Measurements from ENCODE around the gene H3-3A. TPM values are rescaled to one million over a fixed set of nuclear protein-coding genes. Genes with fewer than 3 reads are reported as not detected.

H3-3A gene
- total RNA-seq, 4 donors from 2014 or later: 202 to 340 (median 291) TPM

DNA sequence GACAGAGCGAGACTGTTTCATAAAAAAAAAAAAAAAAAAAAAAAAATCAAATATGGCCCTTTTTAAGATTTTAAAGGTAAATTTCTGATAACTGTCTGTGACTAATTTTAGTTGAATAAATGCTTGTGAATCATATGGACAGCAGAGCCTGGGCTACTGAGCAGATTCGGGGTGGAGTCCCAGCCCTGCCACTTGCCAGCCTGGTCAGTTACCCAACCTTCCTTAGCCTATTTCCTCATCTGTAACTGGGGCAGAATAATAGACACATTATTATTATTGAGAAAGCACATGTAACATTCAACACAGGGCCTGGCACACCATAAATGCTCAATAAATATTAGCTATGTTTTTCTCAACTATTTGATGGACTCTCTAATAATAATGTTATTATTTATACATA, 11.2 kb upstream of the H3-3A start:
- Histone ChIP-seq H3K9me3 (no peaks in the 10 kb centered on the region), H3K4me3 (no peak overlapping the region), H3K4me1 (peaks cover 0 to 11% (median 0%) of the 10 kb centered on the region in 4 donors), H3K36me3 (peaks cover 0 to 4% (median 0%) of the 10 kb centered on the region in 3 donors), H3K27me3 (no peaks in the 10 kb centered on the region), H3K27ac (no peak overlapping the region)
- DNase-seq: no peak
- no peak for TF ChIP-seq POLR2A (IDR thresholded peaks at IDR 0.05)
- TF ChIP-seq, protein P1, sequence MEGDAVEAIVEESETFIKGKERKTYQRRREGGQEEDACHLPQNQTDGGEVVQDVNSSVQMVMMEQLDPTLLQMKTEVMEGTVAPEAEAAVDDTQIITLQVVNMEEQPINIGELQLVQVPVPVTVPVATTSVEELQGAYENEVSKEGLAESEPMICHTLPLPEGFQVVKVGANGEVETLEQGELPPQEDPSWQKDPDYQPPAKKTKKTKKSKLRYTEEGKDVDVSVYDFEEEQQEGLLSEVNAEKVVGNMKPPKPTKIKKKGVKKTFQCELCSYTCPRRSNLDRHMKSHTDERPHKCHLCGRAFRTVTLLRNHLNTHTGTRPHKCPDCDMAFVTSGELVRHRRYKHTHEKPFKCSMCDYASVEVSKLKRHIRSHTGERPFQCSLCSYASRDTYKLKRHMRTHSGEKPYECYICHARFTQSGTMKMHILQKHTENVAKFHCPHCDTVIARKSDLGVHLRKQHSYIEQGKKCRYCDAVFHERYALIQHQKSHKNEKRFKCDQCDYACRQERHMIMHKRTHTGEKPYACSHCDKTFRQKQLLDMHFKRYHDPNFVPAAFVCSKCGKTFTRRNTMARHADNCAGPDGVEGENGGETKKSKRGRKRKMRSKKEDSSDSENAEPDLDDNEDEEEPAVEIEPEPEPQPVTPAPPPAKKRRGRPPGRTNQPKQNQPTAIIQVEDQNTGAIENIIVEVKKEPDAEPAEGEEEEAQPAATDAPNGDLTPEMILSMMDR (IDR thresholded peaks at IDR 0.05): no peak

GRCh38 chr1:226052061-226052460, 10.5 kb upstream of the H3-3A start:
- Histone ChIP-seq H3K27ac (no peak overlapping the region), H3K4me3 (no peak overlapping the region), H3K36me3 (peaks cover 0 to 4% (median 0%) of the 10 kb centered on the region in 3 donors), H3K4me1 (peaks cover 0 to 4% (median 0%) of the 10 kb centered on the region in 4 donors), H3K27me3 (no peaks in the 10 kb centered on the region), H3K9me3 (no peaks in the 10 kb centered on the region)
- no peak for DNase-seq
- TF ChIP-seq, protein P1 (IDR thresholded peaks at IDR 0.05): no peak
- no peak for TF ChIP-seq POLR2A (IDR thresholded peaks at IDR 0.05)

DNA sequence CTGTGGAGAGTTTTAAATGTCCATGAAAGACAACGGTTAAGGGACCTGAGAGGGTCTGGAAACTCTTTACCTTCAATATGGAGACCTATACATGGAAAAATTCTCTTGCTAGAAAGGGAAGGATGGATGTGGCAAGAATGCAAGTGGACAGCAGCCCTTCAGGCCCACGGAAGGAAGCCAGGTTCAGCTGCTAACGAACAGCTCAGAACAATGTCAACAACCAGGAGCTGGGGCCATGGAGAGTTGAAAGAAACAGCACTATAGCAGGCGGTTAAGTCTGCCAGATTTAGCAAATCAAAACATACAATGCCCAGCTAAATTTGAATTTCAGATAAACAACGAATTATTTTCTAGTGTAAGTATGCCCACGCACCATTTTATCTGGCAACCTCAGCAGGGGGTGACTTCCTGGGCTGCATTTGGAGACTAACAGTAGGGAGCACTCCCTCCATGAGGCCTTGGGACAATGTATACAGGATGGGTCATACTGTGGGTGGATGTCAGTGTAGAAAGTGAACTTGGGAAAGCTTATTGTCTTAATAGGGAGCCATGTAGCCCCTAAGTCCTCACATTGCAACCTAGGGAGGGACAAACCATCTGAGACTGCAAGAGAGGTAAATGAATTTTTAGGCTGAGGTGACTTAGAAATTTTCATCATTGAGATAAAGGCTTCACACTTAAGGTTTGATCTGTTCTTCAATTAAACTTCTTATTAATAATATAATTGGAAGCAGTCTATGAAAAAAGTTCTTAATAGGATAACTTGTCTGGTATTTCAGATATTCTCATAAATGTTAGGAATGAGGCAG, 7.8 kb upstream of the H3-3A start:
- H3K27me3 ChIP-seq: no peaks in the 10 kb centered on the region
- no peak for DNase-seq
- H3K9me3 ChIP-seq: no peaks in the 10 kb centered on the region
- H3K4me3 ChIP-seq: no peak overlapping the region
- TF ChIP-seq POLR2A (IDR thresholded peaks at IDR 0.05): no peak
- no peaks in the 10 kb centered on the region for H3K4me1 ChIP-seq
- peaks cover 0 to 4% (median 0%) of the 10 kb centered on the region in 3 donors for H3K36me3 ChIP-seq
- H3K27ac ChIP-seq: no peak overlapping the region

- Histone ChIP-seq H3K27me3 (no peaks in the 10 kb centered on the region), H3K9me3 (no peaks in the 10 kb centered on the region), H3K4me3 (no peak overlapping the region), H3K4me1 (peaks cover 0 to 11% (median 0%) of the 10 kb centered on the region in 4 donors), H3K36me3 (peaks cover 0 to 4% (median 0%) of the 10 kb centered on the region in 3 donors), H3K27ac (no peak overlapping the region)
- TF ChIP-seq, protein P1 (IDR thresholded peaks at IDR 0.05): no peak
- no peak for TF ChIP-seq POLR2A (IDR thresholded peaks at IDR 0.05)
- DNase-seq: no peak
Measured at GRCh38 chr1:226059709-226060108, 2.8 kb upstream of the H3-3A start.

DNA sequence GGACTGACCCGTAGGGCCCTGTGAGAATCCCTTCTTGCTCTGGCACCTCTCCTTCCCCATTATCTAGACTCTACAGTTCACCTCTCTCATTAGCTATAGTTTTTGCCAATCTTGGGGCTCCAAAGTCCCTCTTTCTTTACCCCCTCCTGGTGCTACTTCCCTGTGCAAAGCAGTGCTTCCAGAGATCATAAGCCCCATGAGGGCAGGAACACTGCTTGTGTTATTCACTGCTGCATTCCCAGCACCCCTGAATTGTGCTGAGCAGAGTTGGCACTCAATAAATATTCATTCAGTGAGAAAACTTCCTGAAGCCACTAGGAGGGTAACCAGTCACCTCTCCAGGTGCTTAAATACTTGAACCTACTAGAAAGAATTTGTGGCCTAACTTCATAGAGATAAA, 2.1 kb upstream of the H3-3A start:
- Histone ChIP-seq H3K4me1 (peaks cover 0 to 17% (median 3%) of the 10 kb centered on the region in 4 donors), H3K4me3 (no peak overlapping the region), H3K27ac (no peak overlapping the region), H3K36me3 (peaks cover 0 to 4% (median 0%) of the 10 kb centered on the region in 3 donors), H3K27me3 (no peaks in the 10 kb centered on the region), H3K9me3 (no peaks in the 10 kb centered on the region)
- DNase-seq: no peak
- TF ChIP-seq POLR2A (IDR thresholded peaks at IDR 0.05): no peak
- TF ChIP-seq, protein P1 (IDR thresholded peaks at IDR 0.05): no peak

DNA sequence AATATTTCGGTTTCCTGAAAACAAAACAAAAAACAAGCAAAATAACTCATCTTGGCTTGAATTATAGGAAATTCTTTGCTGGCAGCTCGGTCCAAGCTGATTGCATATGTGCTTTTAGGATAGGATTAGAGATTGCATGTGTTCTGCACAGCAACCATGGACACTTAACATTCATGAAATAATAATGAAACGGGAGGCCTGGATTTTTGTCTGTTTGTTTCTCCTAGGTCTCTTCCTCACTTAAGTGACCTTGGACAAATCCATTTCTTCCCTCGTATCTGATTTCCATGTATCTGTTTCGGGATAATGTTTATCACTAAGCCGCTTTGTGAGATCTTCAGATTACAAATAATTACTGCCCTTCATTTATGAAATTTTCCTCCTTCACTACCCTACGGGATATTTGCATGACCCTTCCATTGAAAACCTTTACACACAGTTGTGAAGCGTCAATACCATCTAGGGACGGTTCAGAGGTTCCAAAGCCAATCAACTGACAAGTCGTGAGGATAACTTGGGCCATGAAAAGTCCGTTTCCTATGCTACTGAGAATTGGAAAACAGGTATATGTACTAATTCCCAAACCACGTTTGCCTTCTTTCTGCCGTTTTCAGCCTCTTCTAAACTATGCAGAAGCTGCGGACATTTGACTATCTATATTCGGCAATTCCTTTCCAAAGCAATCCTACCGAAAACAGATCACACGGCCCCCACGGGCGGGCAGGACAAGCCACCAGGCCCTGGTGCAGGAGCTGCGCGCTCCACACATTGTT, 1.3 kb upstream of the H3-3A start:
- TF ChIP-seq, protein P1 (IDR thresholded peaks at IDR 0.05): no peak
- TF ChIP-seq POLR2A (IDR thresholded peaks at IDR 0.05): no peak
- Histone ChIP-seq H3K4me3 (peak overlapping the region; percentile 59 to 84 (median 72)), H3K4me1 (peaks cover 0 to 25% (median 6%) of the 10 kb centered on the region in 4 donors), H3K36me3 (peaks cover 0 to 8% (median 0%) of the 10 kb centered on the region in 3 donors), H3K27me3 (no peaks in the 10 kb centered on the region), H3K27ac (peak overlapping the region; percentile 90 to 99 (median 98)), H3K9me3 (no peaks in the 10 kb centered on the region)
- DNase-seq: no peak

All from Peyer's patch (tissue), 4 donors.